Astrocyte of the cerebellum (primary cell): Measurements from ENCODE around the gene NAGLU.

ENCODE experiments used
- DNase-seq: peaks from one replicate; pipeline ENCODE4 v3.0.0-alpha.2; 2011; ENCODE audit warnings: low read depth
- H3K4me3 ChIP-seq: 2 replicates; pipeline ENCODE4 v1.5.1; 2011; ENCODE audit warnings: mild to moderate bottlenecking, low read depth, low read length, moderate library complexity
- in situ Hi-C: cut with HindIII; loops from 2 replicates; pipeline ENCODE4 v1.10.0; 2017; ENCODE audit warnings: low sequenced_read_pairs
- TF ChIP-seq, protein P1 (sequence below): IDR thresholded peaks from 2 replicates; pipeline ENCODE4 v1.5.1; 2012; ENCODE audit warnings: low read length, low read depth, moderate library complexity, mild to moderate bottlenecking; ENCODE audit errors: missing control alignments

The NAGLU gene

DNA sequence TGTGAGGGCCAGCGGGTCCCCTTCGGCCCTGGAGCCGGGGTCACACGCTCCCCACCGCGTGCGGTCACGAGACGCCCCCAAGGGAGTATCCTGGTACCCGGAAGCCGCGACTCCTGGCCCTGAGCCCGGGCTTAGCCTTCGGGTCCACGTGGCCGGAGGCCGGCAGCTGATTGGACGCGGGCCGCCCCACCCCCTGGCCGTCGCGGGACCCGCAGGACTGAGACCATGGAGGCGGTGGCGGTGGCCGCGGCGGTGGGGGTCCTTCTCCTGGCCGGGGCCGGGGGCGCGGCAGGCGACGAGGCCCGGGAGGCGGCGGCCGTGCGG lies at the start of gene NAGLU:
Gene NAGLU (plus strand): TSS at position 194 of the 324 bp plus-strand sequence. CDS start 32 bp downstream, at position 226.
- DNase-seq, result no peak
- in situ Hi-C loops, result no loop called here
- TF ChIP-seq, protein P1, sequence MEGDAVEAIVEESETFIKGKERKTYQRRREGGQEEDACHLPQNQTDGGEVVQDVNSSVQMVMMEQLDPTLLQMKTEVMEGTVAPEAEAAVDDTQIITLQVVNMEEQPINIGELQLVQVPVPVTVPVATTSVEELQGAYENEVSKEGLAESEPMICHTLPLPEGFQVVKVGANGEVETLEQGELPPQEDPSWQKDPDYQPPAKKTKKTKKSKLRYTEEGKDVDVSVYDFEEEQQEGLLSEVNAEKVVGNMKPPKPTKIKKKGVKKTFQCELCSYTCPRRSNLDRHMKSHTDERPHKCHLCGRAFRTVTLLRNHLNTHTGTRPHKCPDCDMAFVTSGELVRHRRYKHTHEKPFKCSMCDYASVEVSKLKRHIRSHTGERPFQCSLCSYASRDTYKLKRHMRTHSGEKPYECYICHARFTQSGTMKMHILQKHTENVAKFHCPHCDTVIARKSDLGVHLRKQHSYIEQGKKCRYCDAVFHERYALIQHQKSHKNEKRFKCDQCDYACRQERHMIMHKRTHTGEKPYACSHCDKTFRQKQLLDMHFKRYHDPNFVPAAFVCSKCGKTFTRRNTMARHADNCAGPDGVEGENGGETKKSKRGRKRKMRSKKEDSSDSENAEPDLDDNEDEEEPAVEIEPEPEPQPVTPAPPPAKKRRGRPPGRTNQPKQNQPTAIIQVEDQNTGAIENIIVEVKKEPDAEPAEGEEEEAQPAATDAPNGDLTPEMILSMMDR, result no peak
- H3K4me3 ChIP-seq, result peak within 1 kb of the TSS; percentile 56

DNA sequence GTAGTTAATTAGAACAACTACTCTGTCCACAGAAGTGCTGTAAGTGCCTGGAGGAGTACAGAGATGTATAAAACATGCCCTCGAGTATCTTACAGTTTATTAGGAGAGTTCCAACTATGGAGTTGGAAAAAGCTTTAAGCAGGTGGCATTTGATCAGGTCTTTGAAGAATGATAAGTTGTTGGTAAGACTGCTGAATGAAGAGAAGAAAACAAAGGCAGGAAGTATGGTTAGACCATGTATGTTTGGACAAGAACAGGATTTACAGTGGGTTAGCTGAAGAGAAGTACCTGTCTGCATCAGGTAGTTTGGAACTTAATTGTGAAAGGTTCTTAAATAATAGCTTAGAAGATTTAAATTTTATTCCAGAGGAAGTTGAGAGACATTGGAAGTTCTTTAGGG lies 48.0 kb upstream of the NAGLU start:
- in situ Hi-C loops, result no loop called here
- TF ChIP-seq, protein P1, result no peak

GRCh38 chr17:42493319-42493718 lies 42.7 kb upstream of the NAGLU start:
- in situ Hi-C loops, result no loop called here
- DNase-seq, result no peak
- TF ChIP-seq, protein P1, result no peak
- H3K4me3 ChIP-seq, result no peak overlapping the region

More for the DNA sequence above, 48.0 kb upstream of the NAGLU start:
- no peak overlapping the region for H3K4me3 ChIP-seq
- DNase-seq, result no peak

DNA sequence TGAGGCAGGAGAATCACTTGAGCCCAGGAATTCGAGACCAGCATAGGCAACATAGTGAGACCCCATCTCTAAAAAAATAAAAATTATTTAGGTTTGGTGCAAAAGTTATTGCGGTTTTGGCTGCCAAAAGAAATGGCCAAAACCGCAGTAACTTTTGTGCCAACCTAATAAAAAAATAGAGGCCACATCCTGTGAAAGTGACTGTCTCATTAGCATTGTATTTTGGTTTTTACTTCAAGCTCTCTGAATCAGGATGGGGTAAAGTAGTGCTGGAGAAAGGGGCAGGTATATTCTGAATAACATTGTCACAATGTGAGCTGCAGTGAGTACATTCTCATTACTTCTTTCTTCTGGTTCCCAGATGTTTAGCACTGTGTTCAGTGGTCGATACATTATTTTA lies 41.4 kb upstream of the NAGLU start:
- no peak for DNase-seq
- H3K4me3 ChIP-seq, result no peak overlapping the region
- TF ChIP-seq, protein P1, result no peak
- in situ Hi-C loops, result no loop called here

GRCh38 chr17:42498828-42499227 lies 37.2 kb upstream of the NAGLU start:
- no peak for DNase-seq
- in situ Hi-C loops, result no loop called here

DNA sequence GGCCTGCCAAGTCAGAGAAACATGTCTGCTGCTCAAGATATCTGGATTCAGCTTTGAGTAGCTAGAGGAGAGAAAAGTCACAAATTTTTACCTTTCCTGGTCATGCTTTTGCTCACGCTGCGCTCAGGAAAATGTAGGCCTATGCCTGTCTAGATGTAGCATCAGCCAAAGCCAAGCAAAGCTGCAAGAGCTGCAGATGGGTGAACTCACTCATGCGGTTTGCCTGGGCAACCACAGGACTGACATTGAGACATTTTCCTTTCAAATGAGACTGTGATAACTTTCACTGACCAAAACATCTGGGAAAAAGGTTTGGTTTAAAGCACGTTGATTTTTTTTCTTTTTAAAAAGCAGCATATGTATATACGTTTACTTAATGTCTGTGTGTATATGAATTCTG lies 34.0 kb upstream of the NAGLU start:
- no peak overlapping the region for H3K4me3 ChIP-seq
- no peak for DNase-seq
- in situ Hi-C loops, result no loop called here
- TF ChIP-seq, protein P1, result no peak

More at GRCh38 chr17:42498828-42499227, 37.2 kb upstream of the NAGLU start:
- TF ChIP-seq, protein P1, result no peak
- H3K4me3 ChIP-seq, result no peak overlapping the region

DNA sequence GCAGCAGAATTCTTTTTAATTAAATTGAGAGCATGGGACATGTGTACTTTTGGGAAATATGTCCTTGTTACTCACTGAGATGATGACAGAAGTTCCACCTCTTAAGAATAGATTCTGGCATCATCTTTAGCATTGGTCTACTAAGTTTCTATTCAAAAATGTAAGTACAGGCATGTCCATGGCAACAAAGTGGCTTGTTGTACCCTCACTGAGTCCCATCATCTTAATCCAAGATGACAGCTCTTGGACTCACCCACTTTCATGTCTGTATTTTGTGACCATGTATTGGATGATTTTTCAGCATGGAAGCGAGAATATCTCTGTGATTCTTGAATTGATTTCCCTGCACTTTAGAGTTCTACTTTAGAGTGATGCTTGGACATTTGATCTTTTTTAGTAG lies 33.1 kb upstream of the NAGLU start:
- H3K4me3 ChIP-seq, result no peak overlapping the region

More for the DNA sequence above, 33.1 kb upstream of the NAGLU start:
- TF ChIP-seq, protein P1, result no peak
- in situ Hi-C loops, result no loop called here
- no peak for DNase-seq
